Measurements from ENCODE around the gene TMEM62. TPM values are rescaled to one million over a fixed set of nuclear protein-coding genes. Genes with fewer than 3 reads are reported as not detected.

Gene TMEM62
- total and polyA plus RNA-seq, 9 of the 15 experiments (the other 6 are each of a cell fraction or from before 2014, with no cell fraction given), result 4.4 to 16.6 (median 11.1) TPM

DNA sequence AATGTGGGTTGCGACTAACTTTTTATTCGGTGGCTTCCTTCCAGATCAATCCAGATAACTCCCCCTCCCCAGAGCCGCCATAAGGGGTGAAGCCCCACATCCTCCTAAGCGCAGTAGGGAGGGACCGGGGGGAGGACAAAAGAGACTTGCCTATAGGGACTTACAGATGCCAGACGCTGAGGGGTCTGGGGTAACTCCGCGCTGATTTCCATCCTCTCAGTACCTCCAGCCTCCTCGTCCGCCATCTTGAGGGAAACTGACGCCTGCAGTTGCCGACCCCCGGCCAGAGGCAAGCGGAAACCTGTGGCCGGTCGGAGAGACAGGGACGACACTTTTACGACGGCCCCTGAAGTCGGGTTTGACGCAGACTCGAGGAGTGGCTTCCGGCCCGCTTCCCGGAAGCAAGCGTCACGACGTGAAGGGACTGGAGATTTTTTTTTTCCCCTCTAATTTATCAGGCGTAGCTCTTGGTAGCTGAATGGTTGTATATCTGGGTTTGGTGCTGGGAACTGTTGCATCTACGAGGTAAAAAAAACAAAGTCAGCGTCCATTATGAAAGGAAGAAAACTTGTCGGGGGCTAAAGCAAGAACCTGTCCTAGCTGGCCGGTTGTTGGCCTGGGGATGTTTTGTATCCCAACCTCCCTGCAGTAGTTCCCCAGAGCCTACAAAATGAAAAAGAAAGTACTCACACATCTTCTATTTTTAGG lies 27.5 kb upstream of the TMEM62 start, which contains the start of gene UBR1 (continued):
- TF ChIP-seq, protein P1, sequence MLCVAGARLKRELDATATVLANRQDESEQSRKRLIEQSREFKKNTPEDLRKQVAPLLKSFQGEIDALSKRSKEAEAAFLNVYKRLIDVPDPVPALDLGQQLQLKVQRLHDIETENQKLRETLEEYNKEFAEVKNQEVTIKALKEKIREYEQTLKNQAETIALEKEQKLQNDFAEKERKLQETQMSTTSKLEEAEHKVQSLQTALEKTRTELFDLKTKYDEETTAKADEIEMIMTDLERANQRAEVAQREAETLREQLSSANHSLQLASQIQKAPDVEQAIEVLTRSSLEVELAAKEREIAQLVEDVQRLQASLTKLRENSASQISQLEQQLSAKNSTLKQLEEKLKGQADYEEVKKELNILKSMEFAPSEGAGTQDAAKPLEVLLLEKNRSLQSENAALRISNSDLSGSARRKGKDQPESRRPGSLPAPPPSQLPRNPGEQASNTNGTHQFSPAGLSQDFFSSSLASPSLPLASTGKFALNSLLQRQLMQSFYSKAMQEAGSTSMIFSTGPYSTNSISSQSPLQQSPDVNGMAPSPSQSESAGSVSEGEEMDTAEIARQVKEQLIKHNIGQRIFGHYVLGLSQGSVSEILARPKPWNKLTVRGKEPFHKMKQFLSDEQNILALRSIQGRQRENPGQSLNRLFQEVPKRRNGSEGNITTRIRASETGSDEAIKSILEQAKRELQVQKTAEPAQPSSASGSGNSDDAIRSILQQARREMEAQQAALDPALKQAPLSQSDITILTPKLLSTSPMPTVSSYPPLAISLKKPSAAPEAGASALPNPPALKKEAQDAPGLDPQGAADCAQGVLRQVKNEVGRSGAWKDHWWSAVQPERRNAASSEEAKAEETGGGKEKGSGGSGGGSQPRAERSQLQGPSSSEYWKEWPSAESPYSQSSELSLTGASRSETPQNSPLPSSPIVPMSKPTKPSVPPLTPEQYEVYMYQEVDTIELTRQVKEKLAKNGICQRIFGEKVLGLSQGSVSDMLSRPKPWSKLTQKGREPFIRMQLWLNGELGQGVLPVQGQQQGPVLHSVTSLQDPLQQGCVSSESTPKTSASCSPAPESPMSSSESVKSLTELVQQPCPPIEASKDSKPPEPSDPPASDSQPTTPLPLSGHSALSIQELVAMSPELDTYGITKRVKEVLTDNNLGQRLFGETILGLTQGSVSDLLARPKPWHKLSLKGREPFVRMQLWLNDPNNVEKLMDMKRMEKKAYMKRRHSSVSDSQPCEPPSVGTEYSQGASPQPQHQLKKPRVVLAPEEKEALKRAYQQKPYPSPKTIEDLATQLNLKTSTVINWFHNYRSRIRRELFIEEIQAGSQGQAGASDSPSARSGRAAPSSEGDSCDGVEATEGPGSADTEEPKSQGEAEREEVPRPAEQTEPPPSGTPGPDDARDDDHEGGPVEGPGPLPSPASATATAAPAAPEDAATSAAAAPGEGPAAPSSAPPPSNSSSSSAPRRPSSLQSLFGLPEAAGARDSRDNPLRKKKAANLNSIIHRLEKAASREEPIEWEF (CRISPR knock-in tag; IDR thresholded peaks at IDR 0.05), result no peak
- no peak for TF ChIP-seq KLF16 (IDR thresholded peaks at IDR 0.05)
- TF ChIP-seq SRSF9 (IDR thresholded peaks at IDR 0.05; ENCODE audit: borderline replicate concordance, low read depth, low read length), result no peak
- TF ChIP-seq, protein P2, sequence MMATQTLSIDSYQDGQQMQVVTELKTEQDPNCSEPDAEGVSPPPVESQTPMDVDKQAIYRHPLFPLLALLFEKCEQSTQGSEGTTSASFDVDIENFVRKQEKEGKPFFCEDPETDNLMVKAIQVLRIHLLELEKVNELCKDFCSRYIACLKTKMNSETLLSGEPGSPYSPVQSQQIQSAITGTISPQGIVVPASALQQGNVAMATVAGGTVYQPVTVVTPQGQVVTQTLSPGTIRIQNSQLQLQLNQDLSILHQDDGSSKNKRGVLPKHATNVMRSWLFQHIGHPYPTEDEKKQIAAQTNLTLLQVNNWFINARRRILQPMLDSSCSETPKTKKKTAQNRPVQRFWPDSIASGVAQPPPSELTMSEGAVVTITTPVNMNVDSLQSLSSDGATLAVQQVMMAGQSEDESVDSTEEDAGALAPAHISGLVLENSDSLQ (IDR thresholded peaks at IDR 0.05), result peak; percentile 59
- no peak for TF ChIP-seq SIRT6 (IDR thresholded peaks at IDR 0.05; ENCODE audit: low read depth, low read length)
- TF ChIP-seq, protein P3, sequence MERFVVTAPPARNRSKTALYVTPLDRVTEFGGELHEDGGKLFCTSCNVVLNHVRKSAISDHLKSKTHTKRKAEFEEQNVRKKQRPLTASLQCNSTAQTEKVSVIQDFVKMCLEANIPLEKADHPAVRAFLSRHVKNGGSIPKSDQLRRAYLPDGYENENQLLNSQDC (CRISPR knock-in tag; IDR thresholded peaks at IDR 0.05), result no peak
- TF ChIP-seq ZNF561 (CRISPR knock-in tag; conservative IDR thresholded peaks at IDR 0.05), result no peak
- no peak for TF ChIP-seq ZNF239 (CRISPR knock-in tag; IDR thresholded peaks at IDR 0.05)
- no peak for TF ChIP-seq HSF4 (CRISPR knock-in tag; IDR thresholded peaks at IDR 0.05; ENCODE audit: borderline replicate concordance)
- TF ChIP-seq GABPA (tag; conservative IDR thresholded peaks at IDR 0.05; ENCODE audit: low read depth), result peak; percentile 91
- no peak for TF ChIP-seq SRSF3 (IDR thresholded peaks at IDR 0.05; ENCODE audit: insufficient read depth, low read length)
- no peak for TF ChIP-seq SMARCB1 (IDR thresholded peaks at IDR 0.05; ENCODE audit: insufficient read length, low read depth)
- TF ChIP-seq GATAD2B (IDR thresholded peaks at IDR 0.05; ENCODE audit: borderline replicate concordance), result no peak
- no peak for TF ChIP-seq ZNF282 (CRISPR knock-in tag; IDR thresholded peaks at IDR 0.05)
- no peak for TF ChIP-seq IFI16 (CRISPR knock-in tag; IDR thresholded peaks at IDR 0.05)
- TF ChIP-seq, protein P4, sequence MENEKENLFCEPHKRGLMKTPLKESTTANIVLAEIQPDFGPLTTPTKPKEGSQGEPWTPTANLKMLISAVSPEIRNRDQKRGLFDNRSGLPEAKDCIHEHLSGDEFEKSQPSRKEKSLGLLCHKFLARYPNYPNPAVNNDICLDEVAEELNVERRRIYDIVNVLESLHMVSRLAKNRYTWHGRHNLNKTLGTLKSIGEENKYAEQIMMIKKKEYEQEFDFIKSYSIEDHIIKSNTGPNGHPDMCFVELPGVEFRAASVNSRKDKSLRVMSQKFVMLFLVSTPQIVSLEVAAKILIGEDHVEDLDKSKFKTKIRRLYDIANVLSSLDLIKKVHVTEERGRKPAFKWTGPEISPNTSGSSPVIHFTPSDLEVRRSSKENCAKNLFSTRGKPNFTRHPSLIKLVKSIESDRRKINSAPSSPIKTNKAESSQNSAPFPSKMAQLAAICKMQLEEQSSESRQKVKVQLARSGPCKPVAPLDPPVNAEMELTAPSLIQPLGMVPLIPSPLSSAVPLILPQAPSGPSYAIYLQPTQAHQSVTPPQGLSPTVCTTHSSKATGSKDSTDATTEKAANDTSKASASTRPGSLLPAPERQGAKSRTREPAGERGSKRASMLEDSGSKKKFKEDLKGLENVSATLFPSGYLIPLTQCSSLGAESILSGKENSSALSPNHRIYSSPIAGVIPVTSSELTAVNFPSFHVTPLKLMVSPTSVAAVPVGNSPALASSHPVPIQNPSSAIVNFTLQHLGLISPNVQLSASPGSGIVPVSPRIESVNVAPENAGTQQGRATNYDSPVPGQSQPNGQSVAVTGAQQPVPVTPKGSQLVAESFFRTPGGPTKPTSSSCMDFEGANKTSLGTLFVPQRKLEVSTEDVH (IDR thresholded peaks at IDR 0.05; ENCODE audit: low read depth, partially characterized antibody), result peak; percentile 72
- TF ChIP-seq ZNF584 (CRISPR knock-in tag; IDR thresholded peaks at IDR 0.05; ENCODE audit: low read depth), result no peak
- TF ChIP-seq, protein P5, sequence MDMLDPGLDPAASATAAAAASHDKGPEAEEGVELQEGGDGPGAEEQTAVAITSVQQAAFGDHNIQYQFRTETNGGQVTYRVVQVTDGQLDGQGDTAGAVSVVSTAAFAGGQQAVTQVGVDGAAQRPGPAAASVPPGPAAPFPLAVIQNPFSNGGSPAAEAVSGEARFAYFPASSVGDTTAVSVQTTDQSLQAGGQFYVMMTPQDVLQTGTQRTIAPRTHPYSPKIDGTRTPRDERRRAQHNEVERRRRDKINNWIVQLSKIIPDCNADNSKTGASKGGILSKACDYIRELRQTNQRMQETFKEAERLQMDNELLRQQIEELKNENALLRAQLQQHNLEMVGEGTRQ (CRISPR knock-in tag; IDR thresholded peaks at IDR 0.05), result no peak

Measured in K562 (cell line).